ENCODE data around the gene AAK1. TPM values are rescaled to one million over a fixed set of nuclear protein-coding genes. Genes with fewer than 3 reads are reported as not detected.

AAK1 gene
- total and polyA plus RNA-seq, 2 of the 13 experiments (the other 11 are each of a cell fraction or from before 2014, with no cell fraction given) = 9.8 to 10.3 TPM

GRCh38 chr2:69628325-69629021 is 15.1 kb downstream of the AAK1 start:
- no peak for DNase-seq (ENCODE audit: low spot score)
- CTCF ChIA-PET (ENCODE audit: low intra/inter-chr PET ratio, low total read pairs) = no interaction called here
- ATAC-seq = no peak
- 97% methylated on average over 4 of the region's 4 CpGs for WGBS (ENCODE audit: low lambda C conversion rate)
- intact Hi-C loops (cut with micrococcal nuclease; ENCODE audit: unreplicated experiment) = no loop called here
- Histone ChIP-seq H4K20me1 (ENCODE audit: insufficient read depth, low read length) (no peaks in the 10 kb centered on the region), H3K9ac (ENCODE audit: insufficient read depth, low read depth, low read length) (no peak overlapping the region), H3K9me3 (ENCODE audit: low read length) (no peaks in the 10 kb centered on the region), H3K4me3 (replicated peaks in 1 of 3; ENCODE audit: insufficient read depth in 1 of 3, low read depth in 2 of 3, low read length in 3 of 3) (no peak overlapping the region), H3K79me2 (ENCODE audit: insufficient read depth, low read length) (peaks cover 34% of the 10 kb centered on the region), H2AFZ (ENCODE audit: low read length) (no peak overlapping the region), H3K4me2 (ENCODE audit: low read depth, low read length) (no peak overlapping the region), H3K36me3 (replicated peaks in 1 of 2; ENCODE audit: control insufficient read depth in 1 of 2, insufficient read depth in 2 of 2, low read length in 2 of 2) (no peaks in the 10 kb centered on the region), H3K27me3 (ENCODE audit: control insufficient read depth in 1 of 2, insufficient read depth in 2 of 2, low read length in 2 of 2) (no peaks in the 10 kb centered on the region), H3K4me1 (ENCODE audit: insufficient read depth, low read length) (peaks cover 16% of the 10 kb centered on the region), H3K27ac (ENCODE audit: extremely low read length, insufficient read depth, low read length) (no peak overlapping the region)
- no peak for FAIRE-seq
- POLR2A ChIA-PET = no interaction called here
- in situ Hi-C loops (cut with HindIII; ENCODE audit: extremely low pct_ligation_motif_present, low pct_unique_long_range_greater_than_20kb) = no loop called here
- BruUV-seq (replicated peaks) = no TSS peak
- no peak for TF ChIP-seq SAFB2 (CRISPR knock-in tag; IDR thresholded peaks at IDR 0.05; ENCODE audit: borderline replicate concordance, low read depth)
- no peak for TF ChIP-seq THYN1 (CRISPR knock-in tag; IDR thresholded peaks at IDR 0.05; ENCODE audit: borderline replicate concordance, low read depth)
- no peak for TF ChIP-seq ZNF275 (CRISPR knock-in tag; IDR thresholded peaks at IDR 0.05; ENCODE audit: borderline replicate concordance)
- TF ChIP-seq ZFP62 (CRISPR knock-in tag; IDR thresholded peaks at IDR 0.05) = no peak
- no peak for TF ChIP-seq GPN1 (CRISPR knock-in tag; IDR thresholded peaks at IDR 0.05; ENCODE audit: borderline replicate concordance)
- TF ChIP-seq FOXP1 (IDR thresholded peaks at IDR 0.05) = no peak
- TF ChIP-seq FOXP1 (CRISPR knock-in tag; IDR thresholded peaks at IDR 0.05) = no peak
- no peak for TF ChIP-seq HNF1A (IDR thresholded peaks at IDR 0.05; ENCODE audit: low read depth)
- TF ChIP-seq HNF1A (CRISPR knock-in tag; IDR thresholded peaks at IDR 0.05; ENCODE audit: borderline replicate concordance) = no peak
- no peak for TF ChIP-seq STAG1 (CRISPR knock-in tag; IDR thresholded peaks at IDR 0.05)
